Glutamatergic neuron (in vitro differentiated cells): ENCODE data around the gene FSTL4. TPM values are rescaled to one million over a fixed set of nuclear protein-coding genes. Genes with fewer than 3 reads are reported as not detected.

ENCODE experiments used
- DNase-seq: peaks from one replicate; pipeline ENCODE4 v3.0.0; 2022
- H3K27ac Mint-ChIP-seq: one replicate; pipeline ENCODE4 v1.8.0; 2020; ENCODE audit warnings: mild to moderate bottlenecking, mixed read lengths, inconsistent platforms; ENCODE audit not compliant: unreplicated experiment
- H3K27me3 Mint-ChIP-seq: one replicate; pipeline ENCODE4 v1.8.0; 2020; ENCODE audit warnings: mild to moderate bottlenecking, moderate library complexity, mixed read lengths, inconsistent platforms; ENCODE audit not compliant: unreplicated experiment
- H3K36me3 Mint-ChIP-seq: one replicate; pipeline ENCODE4 v1.8.0; 2020; ENCODE audit warnings: mild to moderate bottlenecking, mixed read lengths, inconsistent platforms; ENCODE audit not compliant: unreplicated experiment
- H3K4me1 Mint-ChIP-seq: one replicate; pipeline ENCODE4 v1.8.0; 2020; ENCODE audit warnings: mild to moderate bottlenecking, low read depth, mixed read lengths, inconsistent platforms; ENCODE audit not compliant: unreplicated experiment
- H3K4me3 Mint-ChIP-seq: one replicate; pipeline ENCODE4 v1.8.0; 2020; ENCODE audit warnings: mild to moderate bottlenecking, mixed read lengths, inconsistent platforms; ENCODE audit not compliant: unreplicated experiment
- H3K9me3 Mint-ChIP-seq: one replicate; pipeline ENCODE4 v1.8.0; 2020; ENCODE audit warnings: mild to moderate bottlenecking, moderate library complexity, mixed read lengths, inconsistent platforms; ENCODE audit not compliant: unreplicated experiment
- CTCF ChIP-seq: fragments of 200-600 bp; sonication (generic); IDR thresholded peaks from one replicate; pipeline ENCODE4 v1.5.0; 2021; ENCODE audit not compliant: partially characterized antibody, unreplicated experiment
- total RNA-seq: library from RNA; stranded (reverse); fragmentation: NEBNext Ultra II Directional; extraction: Animal tissue kit (Norgen Biotek cat#: 25700); gene quantifications from one replicate; pipeline ENCODE4 v1.2.1, GENCODE V29; 2021; ENCODE audit not compliant: unreplicated experiment

FSTL4 gene
- total RNA-seq, 1 donor from 2014 or later = 29.0 TPM

GRCh38 chr5:133338504-133339355 lies 273.6 kb downstream of the FSTL4 start:
- Mint-ChIP-seq H3K9me3 (peaks cover 5% of the 10 kb centered on the region), H3K36me3 (no peaks in the 10 kb centered on the region), H3K4me1 (peaks cover 2% of the 10 kb centered on the region), H3K27ac (no peak overlapping the region), H3K4me3 (no peak overlapping the region), H3K27me3 (peaks cover 10% of the 10 kb centered on the region)
- no peak for DNase-seq
- TF ChIP-seq CTCF = no peak

- Mint-ChIP-seq H3K4me1 (peaks cover 2% of the 10 kb centered on the region), H3K27me3 (peaks cover 8% of the 10 kb centered on the region), H3K4me3 (no peak overlapping the region), H3K9me3 (peaks cover 5% of the 10 kb centered on the region), H3K36me3 (no peaks in the 10 kb centered on the region), H3K27ac (no peak overlapping the region)
- TF ChIP-seq CTCF = no peak
- DNase-seq = no peak
Measured at GRCh38 chr5:133337795-133338445, 274.4 kb downstream of the FSTL4 start.

- no peaks in the 10 kb centered on the region for H3K36me3 Mint-ChIP-seq
- peaks cover 8% of the 10 kb centered on the region for H3K4me1 Mint-ChIP-seq
- no peak for DNase-seq
- H3K9me3 Mint-ChIP-seq = peaks cover 5% of the 10 kb centered on the region
- TF ChIP-seq CTCF = no peak
- H3K4me3 Mint-ChIP-seq = no peak overlapping the region
- no peak overlapping the region for H3K27ac Mint-ChIP-seq
- peaks cover 8% of the 10 kb centered on the region for H3K27me3 Mint-ChIP-seq
Measured at GRCh38 chr5:133336969-133337410, 275.4 kb downstream of the FSTL4 start.

GRCh38 chr5:133336121-133336968 lies 276.0 kb downstream of the FSTL4 start:
- Mint-ChIP-seq H3K27me3 (peaks cover 7% of the 10 kb centered on the region), H3K9me3 (peaks cover 4% of the 10 kb centered on the region)

More at GRCh38 chr5:133336121-133336968, 276.0 kb downstream of the FSTL4 start:
- peaks cover 9% of the 10 kb centered on the region for H3K4me1 Mint-ChIP-seq
- no peak overlapping the region for H3K4me3 Mint-ChIP-seq
- no peak for TF ChIP-seq CTCF
- DNase-seq = no peak
- no peak overlapping the region for H3K27ac Mint-ChIP-seq
- no peaks in the 10 kb centered on the region for H3K36me3 Mint-ChIP-seq
